Forelimb muscle (tissue), 1 donor: Measurements from ENCODE around the gene NOD1. TPM values are rescaled to one million over a fixed set of nuclear protein-coding genes. Genes with fewer than 3 reads are reported as not detected.

Experiments used
- DNase-seq: peaks from one replicate; pipeline ENCODE4 v3.0.0-alpha.2; 2013; ENCODE audit warnings: low read depth
- polyA plus RNA-seq: library from polyadenylated mRNA; unstranded; fragments of 120-200 nt; gene quantifications from one replicate; pipeline ENCODE4 v1.2.1, GENCODE V29; 2013; ENCODE audit not compliant: insufficient read length

Gene NOD1
- polyA plus RNA-seq, 1 donor: 16.1 TPM

DNA sequence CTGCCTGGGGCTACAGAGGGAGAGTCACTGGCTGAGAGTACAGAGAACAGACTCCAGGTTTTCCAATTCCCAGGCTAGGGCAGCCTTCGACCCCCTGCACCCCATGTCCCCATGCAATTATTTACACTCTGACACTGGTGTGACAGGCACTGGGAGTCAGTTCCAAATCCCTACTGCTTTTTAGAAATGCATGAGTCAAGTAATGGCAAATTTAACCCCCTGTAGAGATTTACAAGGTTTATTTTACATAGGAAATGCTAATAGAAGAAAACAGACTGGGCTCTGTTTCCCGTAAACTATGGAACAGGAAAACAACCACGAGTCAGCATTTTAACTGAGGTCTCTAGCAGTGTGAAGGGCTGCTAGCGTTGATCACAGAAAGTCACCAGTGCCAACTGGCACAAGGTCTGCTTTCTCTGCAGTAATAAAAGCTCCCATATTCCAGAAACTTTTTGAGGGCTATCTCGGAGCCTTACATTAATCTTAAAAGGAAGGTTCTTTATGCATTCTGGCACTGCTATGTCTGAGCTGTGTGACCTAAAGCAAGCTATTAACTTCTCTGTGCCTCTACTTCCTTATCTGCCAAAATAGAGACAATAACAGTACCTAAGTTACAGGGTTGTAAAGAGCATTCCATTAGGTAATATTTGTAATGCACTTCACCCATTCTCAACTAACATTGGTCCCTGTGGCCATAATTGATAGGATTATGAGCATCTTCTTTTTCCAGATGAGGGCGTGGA, 28.2 kb downstream of the NOD1 start:
- no peak for DNase-seq

DNA sequence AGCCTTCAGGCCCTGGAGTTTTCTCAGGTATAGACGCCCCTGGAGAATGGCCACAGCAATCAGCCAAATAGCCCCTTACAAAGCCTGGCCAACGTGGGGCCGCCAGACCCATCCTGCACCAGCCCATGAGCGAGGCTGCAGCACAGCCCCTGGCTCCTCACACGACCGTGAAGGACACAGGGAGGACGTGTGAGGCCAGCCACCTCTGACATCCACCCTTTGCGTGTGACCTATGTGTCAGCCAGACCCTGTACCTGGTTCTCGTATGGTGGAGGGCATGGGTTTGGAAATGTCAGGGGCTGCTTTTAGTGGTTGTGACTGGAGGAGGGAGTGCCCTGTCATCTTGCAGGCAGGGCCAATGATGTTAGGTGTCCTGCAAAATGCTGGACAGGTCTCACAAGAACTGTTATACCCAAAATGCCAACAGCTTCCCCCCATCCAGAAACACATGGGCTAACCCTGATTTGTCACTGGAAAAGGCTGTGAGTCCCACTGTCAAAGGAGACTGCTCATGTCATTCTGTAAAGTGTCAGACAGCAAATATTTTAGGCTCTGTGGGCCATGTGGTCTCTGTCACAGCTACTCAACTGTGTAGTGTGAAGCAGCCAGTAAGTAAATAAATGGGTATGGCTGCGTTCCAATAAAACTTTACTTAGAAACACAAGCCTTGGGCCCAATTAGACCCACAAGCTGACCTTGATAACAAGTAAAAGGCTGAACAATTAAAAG, 30.0 kb downstream of the NOD1 start:
- no peak for DNase-seq

DNA sequence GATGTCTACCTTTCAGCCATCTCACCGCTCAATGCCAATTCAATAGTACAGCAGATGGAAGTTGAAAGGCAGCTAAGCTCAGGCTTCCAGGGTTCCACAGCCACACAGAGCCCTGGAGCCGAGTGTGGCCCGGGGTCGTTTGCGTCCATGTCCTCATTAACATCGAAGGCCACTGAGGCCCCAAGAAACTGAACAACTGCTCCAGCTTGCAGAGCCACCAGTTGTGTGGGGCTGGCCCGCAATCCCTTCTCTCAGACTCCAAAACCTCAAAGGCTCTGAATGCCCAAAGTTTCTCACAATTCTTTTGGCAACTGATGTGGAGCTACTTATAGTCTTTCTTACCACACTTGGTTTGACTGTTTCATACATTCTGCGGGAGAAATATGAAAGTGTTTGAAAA, 31.1 kb downstream of the NOD1 start:
- DNase-seq: no peak

- no peak for DNase-seq
Observed at GRCh38 chr7:30446266-30446665, 32.3 kb downstream of the NOD1 start.

DNA sequence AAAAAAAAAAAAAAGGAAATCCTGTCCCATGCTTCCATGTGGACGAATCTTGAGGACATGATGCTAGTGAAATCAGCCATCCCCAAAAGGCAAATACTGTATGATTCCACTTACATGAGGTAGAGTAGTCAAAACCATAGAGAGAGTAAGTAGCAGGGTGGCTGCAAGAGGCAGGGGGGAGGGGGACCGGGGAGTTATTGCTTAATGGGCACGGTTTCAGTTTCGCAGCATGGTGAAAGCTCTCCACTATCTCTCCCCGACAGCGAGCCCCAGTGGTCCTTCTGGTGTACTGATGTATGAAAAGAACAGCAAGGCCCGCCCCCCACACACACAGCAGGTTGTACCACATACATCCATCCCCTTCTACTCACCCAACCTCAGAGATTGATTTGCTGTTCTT, 32.8 kb downstream of the NOD1 start:
- DNase-seq: no peak

GRCh38 chr7:30437823-30438574, 40.6 kb downstream of the NOD1 start:
- DNase-seq: no peak

- no peak for DNase-seq
Observed at GRCh38 chr7:30436518-30436917, 42.1 kb downstream of the NOD1 start.

DNA sequence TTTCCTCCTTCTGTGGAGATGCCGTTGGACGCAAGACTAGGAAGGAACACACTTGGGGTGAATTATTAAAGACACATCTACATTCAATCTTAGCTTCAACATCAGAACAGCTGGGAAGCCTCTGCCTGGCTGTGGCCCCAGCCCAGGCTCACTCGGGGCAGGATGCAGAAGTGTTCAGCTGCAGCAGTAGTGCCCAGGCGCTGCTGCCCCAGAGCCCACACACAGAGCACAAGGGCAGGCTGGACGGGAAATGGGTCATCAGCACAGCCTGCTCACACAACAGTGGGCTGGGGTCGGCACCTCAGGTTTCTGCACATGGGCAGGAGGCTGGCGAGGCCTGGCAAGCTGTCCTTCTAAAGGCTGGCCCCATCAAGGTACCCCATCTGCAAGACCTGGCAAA, 42.5 kb downstream of the NOD1 start:
- no peak for DNase-seq

DNA sequence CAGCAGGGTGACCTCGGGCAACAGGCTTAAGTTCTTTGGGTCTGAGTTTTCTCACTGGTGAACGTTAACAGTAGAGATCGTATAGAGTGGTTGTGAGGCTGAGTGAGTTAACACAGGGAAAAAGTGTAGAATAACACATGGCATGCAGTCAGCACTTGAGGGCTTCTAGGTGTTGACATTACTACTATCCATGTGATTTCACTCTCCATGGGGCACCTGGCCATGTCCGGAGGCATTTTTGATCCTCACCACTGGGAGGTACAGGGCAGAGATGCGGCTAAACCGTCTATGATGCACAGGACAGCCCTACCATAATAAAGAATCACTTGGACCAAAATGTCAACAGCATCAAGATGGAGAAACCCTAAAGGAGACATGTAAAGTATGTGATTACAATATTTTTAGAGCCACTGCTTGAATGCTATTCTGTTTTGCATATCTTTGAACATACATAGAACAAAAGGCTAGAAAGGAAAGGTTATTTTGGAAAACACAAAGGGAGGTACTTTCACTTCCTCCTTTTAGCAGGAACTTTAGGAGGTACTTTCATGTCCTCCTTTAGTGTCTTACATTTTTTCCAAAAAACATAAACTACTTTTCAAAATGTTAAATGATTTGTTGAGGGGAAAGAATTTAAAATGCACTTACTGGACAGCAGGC, 44.3 kb downstream of the NOD1 start:
- DNase-seq: no peak

DNA sequence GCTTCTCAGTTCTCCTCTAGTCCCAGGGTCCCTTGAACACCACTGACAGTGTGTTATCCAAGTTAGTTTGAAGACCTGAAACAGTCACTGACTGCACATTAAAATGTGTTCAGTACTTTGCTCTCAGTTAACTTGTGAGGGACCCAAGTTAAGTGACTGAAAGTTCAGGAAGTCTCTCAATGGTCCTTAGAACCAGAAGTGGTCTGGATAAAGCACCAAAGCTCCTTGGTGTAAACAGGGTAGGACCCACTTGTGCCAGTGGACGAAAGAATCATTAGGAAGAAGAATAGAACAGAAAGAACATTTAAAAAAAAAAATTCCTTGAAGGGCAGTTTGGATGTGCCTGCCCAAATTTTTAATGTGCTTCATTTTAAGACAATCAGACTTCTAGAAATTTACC, 45.1 kb downstream of the NOD1 start:
- no peak for DNase-seq

DNA sequence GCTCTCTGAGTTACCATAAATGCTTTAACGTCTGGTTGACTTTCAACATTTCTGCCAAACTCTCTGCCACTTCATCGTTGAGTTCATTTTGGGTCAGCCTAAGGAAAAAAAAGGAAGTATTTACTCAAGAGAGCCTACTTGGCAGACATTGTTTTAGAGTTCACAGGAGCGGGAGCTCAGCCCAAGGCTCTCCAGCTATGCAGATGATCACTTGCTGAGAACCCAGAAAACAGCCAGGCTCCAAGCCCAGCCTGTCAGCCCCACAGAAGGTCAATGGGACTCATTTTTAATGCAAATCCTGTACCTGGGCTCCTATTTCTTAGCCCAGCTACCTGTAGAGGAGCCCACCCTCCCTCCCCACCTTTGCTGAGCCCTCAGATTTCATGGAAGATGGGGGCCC, 45.5 kb downstream of the NOD1 start:
- peak; percentile 43 for DNase-seq

DNA sequence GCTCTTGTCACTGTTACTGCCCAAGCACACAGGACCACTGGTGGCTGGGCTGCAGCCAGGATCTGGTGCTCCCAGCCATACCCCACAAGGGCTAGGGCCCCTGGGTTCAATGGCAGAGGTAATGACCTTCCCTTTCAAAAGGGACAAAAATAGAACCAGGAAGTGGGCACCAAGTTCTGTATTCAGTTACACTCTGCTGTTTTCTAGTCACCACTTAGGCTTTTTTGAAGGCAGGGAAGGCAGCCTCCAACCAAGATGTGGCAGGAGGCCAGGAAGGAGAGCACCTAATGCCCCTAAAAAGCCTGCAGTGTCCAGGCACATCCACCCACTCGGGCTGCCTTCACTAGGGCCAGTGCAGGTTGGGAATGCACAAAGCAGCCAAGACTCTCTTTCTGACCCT, 47.8 kb downstream of the NOD1 start:
- DNase-seq: no peak

GRCh38 chr7:30430276-30430675, 48.3 kb downstream of the NOD1 start:
- DNase-seq: no peak

GRCh38 chr7:30429156-30429530, 49.4 kb downstream of the NOD1 start:
- DNase-seq: no peak

GRCh38 chr7:30428246-30429155, 50.1 kb downstream of the NOD1 start:
- no peak for DNase-seq

- no peak for DNase-seq
Observed at GRCh38 chr7:30427296-30428070, 51.1 kb downstream of the NOD1 start.

GRCh38 chr7:30424506-30424905, 54.1 kb downstream of the NOD1 start:
- DNase-seq: no peak

DNA sequence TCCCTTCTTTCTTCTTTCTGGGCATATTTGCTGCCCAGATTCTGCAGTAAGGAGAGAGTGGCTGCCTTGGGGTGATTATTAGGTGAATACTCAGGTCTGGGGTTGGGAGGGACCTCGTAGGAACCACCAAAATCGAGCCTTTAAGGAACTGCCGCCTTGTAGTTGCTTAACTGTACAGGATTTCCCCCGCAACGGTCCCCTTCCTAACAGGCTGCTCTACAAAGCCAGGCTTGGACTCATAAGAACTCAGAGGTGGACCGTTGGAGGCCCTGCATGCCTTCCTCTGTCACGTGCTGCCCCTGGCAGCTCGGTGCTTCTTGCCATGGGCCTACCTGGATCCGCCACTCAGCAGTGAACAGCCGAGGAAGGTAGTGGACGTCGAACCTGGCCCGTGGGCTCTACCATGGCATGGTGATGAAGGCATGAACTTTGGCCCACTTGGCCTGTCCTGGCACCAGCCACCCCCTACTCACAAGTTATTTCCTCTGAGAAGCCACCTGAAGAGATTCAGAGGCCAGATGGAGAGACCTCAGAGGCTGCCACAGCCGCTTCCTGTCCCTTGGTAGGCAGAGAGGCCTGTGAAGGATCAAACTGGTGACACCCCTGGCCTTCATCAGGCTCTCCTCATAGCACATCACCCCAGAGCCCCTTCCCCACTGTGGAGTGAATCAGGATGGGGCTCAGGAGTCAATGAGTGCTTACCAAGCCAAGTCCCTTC, 54.6 kb downstream of the NOD1 start:
- no peak for DNase-seq

GRCh38 chr7:30422922-30423321, 55.7 kb downstream of the NOD1 start:
- no peak for DNase-seq
